Transverse colon (tissue), 4 donors: ENCODE data around the gene PITX3. TPM values are rescaled to one million over a fixed set of nuclear protein-coding genes. Genes with fewer than 3 reads are reported as not detected.
"Not testable (repeated sequence)": the region's sequence is repeated elsewhere in the genome, so short reads cannot be mapped to it uniquely, and the experiment has no call there.

Experiments
- DNase-seq: peaks from one replicate; pipeline ENCODE4 v3.0.0-alpha.2; 2019
- H3K27ac ChIP-seq, 4 donors: fragments of 200-600 bp; sonication (generic); 2 replicates each; pipeline ENCODE4 v1.5.1; 2016 to 2018; ENCODE audit warnings: inconsistent platforms in 4 of 4
- H3K27me3 ChIP-seq: fragments of 200-600 bp; sonication (generic); 2 replicates; pipeline ENCODE4 v1.5.1; 2017; ENCODE audit warnings: inconsistent platforms
- H3K36me3 ChIP-seq, 4 donors: fragments of 200-600 bp; sonication (generic); 2 replicates each; pipeline ENCODE4 v1.5.1; 2017 to 2019; ENCODE audit warnings: inconsistent platforms in 4 of 4
- H3K4me1 ChIP-seq, 4 donors: fragments of 200-600 bp; sonication (generic); 2 replicates each; pipeline ENCODE4 v1.5.1; 2017 to 2020; ENCODE audit warnings: inconsistent platforms in 4 of 4
- H3K4me3 ChIP-seq, 4 donors: fragments of 200-600 bp; sonication (generic); 1 replicate in 1 of 4; 2 replicates in 3 of 4; pipeline versions ENCODE4 v1.5.1 to v1.6.1; 2017 to 2019; ENCODE audit warnings: inconsistent platforms in 4 of 4
- H3K9me3 ChIP-seq, 2 donors: fragments of 200-600 bp; sonication (generic); 2 replicates each; pipeline ENCODE4 v1.5.1; 2017 to 2019; ENCODE audit warnings: inconsistent platforms in 2 of 2
- EP300 ChIP-seq: sonication (generic); formaldehyde crosslinking; IDR thresholded peaks from one replicate; pipeline ENCODE4 v1.6.1; 2017; ENCODE audit warnings: antibody characterized with exemption, low read depth
- POLR2A ChIP-seq: fragments of 450-650 bp; IDR thresholded peaks from one replicate; pipeline ENCODE4 v1.6.1; 2016; ENCODE audit warnings: antibody characterized with exemption, mild to moderate bottlenecking, moderate library complexity
- POLR2AphosphoS5 ChIP-seq, 3 donors: sonication (generic); formaldehyde crosslinking; IDR thresholded peaks; one replicate each; pipeline ENCODE4 v1.6.1; 2016; ENCODE audit warnings: antibody characterized with exemption in 3 of 3
- WGBS, 2 donors: methylation state at CpG; one replicate each; pipeline ENCODE4 v1.1.5; 2018; ENCODE audit warnings: low coverage in 1 of 2; 5-methylcytosine and 5-hydroxymethylcytosine counted together
- in situ Hi-C, 4 donors: fragments of 200-750 bp; cut with MboI; loops; one replicate each; pipeline versions ENCODE4 v1.15.0 to v1.15.1; 2017; ENCODE audit warnings: low sequenced_read_pairs in 3 of 4, low pct_ligation_motif_present in 1 of 4, low pct_unique_long_range_greater_than_20kb in 1 of 4
- intact Hi-C: fragments of 100-400 bp; cut with DNase I; formaldehyde crosslinking; loops from one replicate; pipeline ENCODE4 v1.15.1; 2023; ENCODE audit warnings: low total_unique reads
- total RNA-seq, 4 donors: library from RNA; depleted of rRNA; stranded (reverse); fragments of >200 nt; gene quantifications; one replicate each; pipeline ENCODE4 v1.1.0, GENCODE V29; 2016
- TF ChIP-seq, protein P1 (sequence below), 5 experiments: fragments of 200-600 bp in 3 of 5; fragments of 450-650 bp in 2 of 5; sonication (generic) in 3 of 5; IDR thresholded peaks; 1 replicate in 2 of 5; 2 replicates in 3 of 5; pipeline ENCODE4 v1.5.1; 2016 to 2017; ENCODE audit warnings: antibody characterized with exemption in 5 of 5, inconsistent platforms in 3 of 5, mild to moderate bottlenecking in 2 of 5, moderate library complexity in 1 of 5

PITX3 gene
- total RNA-seq, 4 donors from 2014 or later = not detected

GRCh38 chr10:102261842-102262241 lies 20.5 kb upstream of the PITX3 start:
- in situ Hi-C loops = no loop called here
- DNase-seq = no peak
- H3K27ac ChIP-seq = no peak overlapping the region
- WGBS, 2 donors = 74 to 80% methylated on average over 3 to 6 of the region's 6 CpGs
- peaks cover 2 to 19% (median 10%) of the 10 kb centered on the region in 4 donors for H3K4me1 ChIP-seq
- H3K4me3 ChIP-seq = no peak overlapping the region
- peaks cover 0 to 24% (median 7%) of the 10 kb centered on the region in 4 donors for H3K36me3 ChIP-seq
- no peaks in the 10 kb centered on the region for H3K27me3 ChIP-seq
- no peaks in the 10 kb centered on the region for H3K9me3 ChIP-seq
- intact Hi-C loops = no loop called here
- TF ChIP-seq, protein P1, sequence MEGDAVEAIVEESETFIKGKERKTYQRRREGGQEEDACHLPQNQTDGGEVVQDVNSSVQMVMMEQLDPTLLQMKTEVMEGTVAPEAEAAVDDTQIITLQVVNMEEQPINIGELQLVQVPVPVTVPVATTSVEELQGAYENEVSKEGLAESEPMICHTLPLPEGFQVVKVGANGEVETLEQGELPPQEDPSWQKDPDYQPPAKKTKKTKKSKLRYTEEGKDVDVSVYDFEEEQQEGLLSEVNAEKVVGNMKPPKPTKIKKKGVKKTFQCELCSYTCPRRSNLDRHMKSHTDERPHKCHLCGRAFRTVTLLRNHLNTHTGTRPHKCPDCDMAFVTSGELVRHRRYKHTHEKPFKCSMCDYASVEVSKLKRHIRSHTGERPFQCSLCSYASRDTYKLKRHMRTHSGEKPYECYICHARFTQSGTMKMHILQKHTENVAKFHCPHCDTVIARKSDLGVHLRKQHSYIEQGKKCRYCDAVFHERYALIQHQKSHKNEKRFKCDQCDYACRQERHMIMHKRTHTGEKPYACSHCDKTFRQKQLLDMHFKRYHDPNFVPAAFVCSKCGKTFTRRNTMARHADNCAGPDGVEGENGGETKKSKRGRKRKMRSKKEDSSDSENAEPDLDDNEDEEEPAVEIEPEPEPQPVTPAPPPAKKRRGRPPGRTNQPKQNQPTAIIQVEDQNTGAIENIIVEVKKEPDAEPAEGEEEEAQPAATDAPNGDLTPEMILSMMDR (IDR thresholded peaks at IDR 0.05) = no peak
- TF ChIP-seq POLR2A (no peak), POLR2AphosphoS5 (IDR thresholded peaks at IDR 0.05) (no peak), EP300 (no peak)

GRCh38 chr10:102261196-102261595 lies 19.9 kb upstream of the PITX3 start:
- peaks cover 2 to 19% (median 10%) of the 10 kb centered on the region in 4 donors for H3K4me1 ChIP-seq

DNA sequence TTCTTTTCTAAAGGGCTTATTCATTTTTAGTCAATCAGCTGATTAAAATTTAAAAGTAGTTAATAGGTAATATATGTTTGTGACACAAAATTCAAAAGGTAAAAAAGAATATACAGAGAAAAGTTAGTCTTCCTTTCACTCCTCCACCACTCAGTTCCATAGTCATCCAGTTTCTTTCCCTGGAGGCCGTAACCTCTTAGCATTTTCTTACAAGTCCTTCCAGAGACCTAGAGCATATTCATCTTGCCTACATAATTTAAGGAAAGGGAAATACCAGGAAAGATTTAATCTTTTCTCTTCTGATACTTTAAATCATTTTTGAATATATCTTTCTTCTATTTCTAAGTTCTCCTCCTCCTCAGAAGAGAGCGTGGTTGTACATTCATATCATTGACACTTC lies 14.1 kb upstream of the PITX3 start:
- TF ChIP-seq POLR2A (no peak), EP300 (no peak), POLR2AphosphoS5 (IDR thresholded peaks at IDR 0.05) (no peak)
- TF ChIP-seq, protein P1 (IDR thresholded peaks at IDR 0.05) = no peak
- 92 to 97% methylated on average over 2 of the region's 2 CpGs for WGBS, 2 donors
- no peak for DNase-seq

More at GRCh38 chr10:102261196-102261595, 19.9 kb upstream of the PITX3 start:
- DNase-seq = no peak
- no peak overlapping the region for H3K4me3 ChIP-seq
- no peak for TF ChIP-seq POLR2AphosphoS5 (IDR thresholded peaks at IDR 0.05)
- no peak for TF ChIP-seq EP300
- TF ChIP-seq POLR2A = no peak
- intact Hi-C loops (no loop called here), in situ Hi-C loops (no loop called here)
- no peak overlapping the region for H3K27ac ChIP-seq
- H3K36me3 ChIP-seq = peaks cover 0 to 24% (median 7%) of the 10 kb centered on the region in 4 donors
- H3K27me3 ChIP-seq = no peaks in the 10 kb centered on the region
- H3K9me3 ChIP-seq = no peaks in the 10 kb centered on the region

GRCh38 chr10:102254426-102254825 lies 13.1 kb upstream of the PITX3 start:
- peaks cover 0 to 12% (median 2%) of the 10 kb centered on the region in 4 donors for H3K4me1 ChIP-seq
- H3K4me3 ChIP-seq = no peak overlapping the region
- in situ Hi-C loops = no loop called here
- no peaks in the 10 kb centered on the region for H3K27me3 ChIP-seq
- TF ChIP-seq POLR2A (no peak), EP300 (no peak), POLR2AphosphoS5 (IDR thresholded peaks at IDR 0.05) (no peak)
- TF ChIP-seq, protein P1 (IDR thresholded peaks at IDR 0.05) = no peak
- WGBS, 2 donors = 40 to 46% methylated on average over 1 of the region's 1 CpG
- H3K27ac ChIP-seq = no peak overlapping the region
- intact Hi-C loops = no loop called here
- no peak for DNase-seq
- H3K36me3 ChIP-seq = peaks cover 0 to 2% (median under 1%) of the 10 kb centered on the region in 4 donors
- H3K9me3 ChIP-seq = no peaks in the 10 kb centered on the region

More for the DNA sequence above, 14.1 kb upstream of the PITX3 start:
- no peaks in the 10 kb centered on the region for H3K9me3 ChIP-seq
- no peaks in the 10 kb centered on the region for H3K27me3 ChIP-seq
- peaks cover 0 to 3% (median 1%) of the 10 kb centered on the region in 4 donors for H3K4me1 ChIP-seq
- no peak overlapping the region for H3K4me3 ChIP-seq
- intact Hi-C loops (no loop called here), in situ Hi-C loops (no loop called here)
- H3K27ac ChIP-seq = no peak overlapping the region
- H3K36me3 ChIP-seq = peaks cover 0 to 11% (median 5%) of the 10 kb centered on the region in 4 donors

- in situ Hi-C loops = not testable (repeated sequence)
Observed at GRCh38 chr10:102252508-102252907, 11.2 kb upstream of the PITX3 start.

More at GRCh38 chr10:102252508-102252907, 11.2 kb upstream of the PITX3 start:
- H3K9me3 ChIP-seq, H3K4me3 ChIP-seq, H3K27ac ChIP-seq, H3K27me3 ChIP-seq, H3K36me3 ChIP-seq, DNase-seq, intact Hi-C loops: not testable (repeated sequence)
- 96 to 100% methylated on average over 3 of the region's 3 CpGs for WGBS, 2 donors
- peaks cover 5 to 32% (median 16%) of the 10 kb centered on the region in 4 donors for H3K4me1 ChIP-seq
